Lower lobe of right lung (tissue), 2 donors: ENCODE data around the gene PPP4R3A. TPM values are rescaled to one million over a fixed set of nuclear protein-coding genes. Genes with fewer than 3 reads are reported as not detected.
A peak's percentile ranks its signal among the peaks of the same experiment; 100 is the strongest.

Source experiments
- ATAC-seq, 2 donors: fragments of 200-7000 bp; cut with Tn5 transposase; one replicate each; pipeline ENCODE4 v1.9.1; 2020 to 2022; ENCODE audit warnings: mild to moderate bottlenecking in 2 of 2, moderate library complexity in 2 of 2
- DNase-seq: peaks from one replicate; pipeline ENCODE4 v3.0.0-alpha.2; 2020
- H3K27ac ChIP-seq: fragments of 200-600 bp; one replicate; pipeline ENCODE4 v1.8.0; 2022
- H3K27me3 ChIP-seq: fragments of 200-600 bp; one replicate; pipeline ENCODE4 v1.8.0; 2022; ENCODE audit warnings: low read depth
- H3K36me3 ChIP-seq: fragments of 200-600 bp; one replicate; pipeline ENCODE4 v1.8.0; 2022; ENCODE audit warnings: mild to moderate bottlenecking
- H3K4me1 ChIP-seq: fragments of 200-600 bp; one replicate; pipeline ENCODE4 v1.8.0; 2022
- H3K4me3 ChIP-seq: fragments of 200-600 bp; one replicate; pipeline ENCODE4 v1.8.0; 2022; ENCODE audit warnings: mild to moderate bottlenecking
- H3K9me3 ChIP-seq: fragments of 200-600 bp; one replicate; pipeline ENCODE4 v1.8.0; 2022
- intact Hi-C: fragments of 100-400 bp; cut with DNase I; formaldehyde crosslinking; loops from one replicate; pipeline ENCODE4 v1.11.0; 2022
- total RNA-seq: library from RNA; stranded (reverse); fragmentation: NEBNext Ultra II Directional; extraction: Animal tissue kit (Norgen Biotek cat#: 25700); gene quantifications from one replicate; pipeline ENCODE4 v1.2.1, GENCODE V29; 2021
- TF ChIP-seq, protein P1 (sequence below): fragments of 200-600 bp; IDR thresholded peaks from one replicate; pipeline ENCODE4 v1.8.0; 2022; ENCODE audit warnings: antibody characterized with exemption, mild to moderate bottlenecking
- donor health status: DM: no; HTN: yes; CAD: no; lungs with severe emphysema.

PPP4R3A gene
- total RNA-seq, 1 donor from 2014 or later: 85.4 TPM

DNA sequence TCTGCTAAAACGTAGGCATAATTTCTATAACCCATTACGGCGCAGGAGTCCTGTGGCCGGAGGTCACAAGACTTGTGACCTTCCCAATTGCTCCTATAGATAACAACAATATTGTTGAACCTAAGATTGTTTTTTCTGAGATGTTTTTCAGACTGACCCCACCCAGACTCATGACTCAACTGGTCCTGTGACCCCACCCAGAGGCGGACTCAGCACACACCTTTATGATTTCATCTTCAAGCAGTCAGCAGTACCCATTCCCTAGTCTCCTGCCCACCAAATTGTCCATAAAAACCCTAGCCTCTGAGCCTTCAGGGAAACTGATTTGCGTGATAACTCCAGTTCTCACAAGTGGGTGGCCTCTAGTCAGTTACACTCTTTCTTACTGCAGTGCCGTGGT is 5.9 kb upstream of the PPP4R3A start:
- no peak for DNase-seq
- no peak for ATAC-seq
- no peaks in the 10 kb centered on the region for H3K36me3 ChIP-seq
- no peak overlapping the region for H3K4me3 ChIP-seq
- H3K4me1 ChIP-seq: peaks cover 5% of the 10 kb centered on the region
- H3K27ac ChIP-seq: no peak overlapping the region
- no peaks in the 10 kb centered on the region for H3K27me3 ChIP-seq
- TF ChIP-seq, protein P1, sequence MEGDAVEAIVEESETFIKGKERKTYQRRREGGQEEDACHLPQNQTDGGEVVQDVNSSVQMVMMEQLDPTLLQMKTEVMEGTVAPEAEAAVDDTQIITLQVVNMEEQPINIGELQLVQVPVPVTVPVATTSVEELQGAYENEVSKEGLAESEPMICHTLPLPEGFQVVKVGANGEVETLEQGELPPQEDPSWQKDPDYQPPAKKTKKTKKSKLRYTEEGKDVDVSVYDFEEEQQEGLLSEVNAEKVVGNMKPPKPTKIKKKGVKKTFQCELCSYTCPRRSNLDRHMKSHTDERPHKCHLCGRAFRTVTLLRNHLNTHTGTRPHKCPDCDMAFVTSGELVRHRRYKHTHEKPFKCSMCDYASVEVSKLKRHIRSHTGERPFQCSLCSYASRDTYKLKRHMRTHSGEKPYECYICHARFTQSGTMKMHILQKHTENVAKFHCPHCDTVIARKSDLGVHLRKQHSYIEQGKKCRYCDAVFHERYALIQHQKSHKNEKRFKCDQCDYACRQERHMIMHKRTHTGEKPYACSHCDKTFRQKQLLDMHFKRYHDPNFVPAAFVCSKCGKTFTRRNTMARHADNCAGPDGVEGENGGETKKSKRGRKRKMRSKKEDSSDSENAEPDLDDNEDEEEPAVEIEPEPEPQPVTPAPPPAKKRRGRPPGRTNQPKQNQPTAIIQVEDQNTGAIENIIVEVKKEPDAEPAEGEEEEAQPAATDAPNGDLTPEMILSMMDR: no peak
- intact Hi-C loops: no loop called here
- no peaks in the 10 kb centered on the region for H3K9me3 ChIP-seq

GRCh38 chr14:91511043-91511383 is 903 bp upstream of the PPP4R3A start:
- Histone ChIP-seq H3K27me3 (no peaks in the 10 kb centered on the region), H3K9me3 (no peaks in the 10 kb centered on the region), H3K36me3 (peaks cover 5% of the 10 kb centered on the region), H3K27ac (peak overlapping the region; percentile 100), H3K4me1 (peaks cover 28% of the 10 kb centered on the region), H3K4me3 (peak overlapping the region; percentile 94)
- no peak for DNase-seq
- no peak for ATAC-seq
- intact Hi-C loops: no loop called here
- TF ChIP-seq, protein P1: no peak

DNA sequence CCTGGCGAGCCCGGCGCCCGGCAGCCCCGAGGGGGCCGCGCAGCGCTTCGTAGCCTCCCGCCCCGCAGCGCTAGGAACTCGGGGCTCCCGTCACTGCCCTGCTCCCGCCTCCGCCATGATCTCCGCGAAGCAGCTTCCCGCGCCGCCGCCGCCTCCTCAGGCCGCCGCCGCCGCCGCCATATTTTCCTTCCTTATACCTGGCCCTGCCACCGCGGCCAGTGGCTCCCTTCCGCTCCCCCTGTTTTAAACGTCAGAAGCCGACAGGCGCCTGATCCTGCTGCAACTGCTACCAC is 286 bp downstream of the PPP4R3A start:
- DNase-seq (no peak), ATAC-seq (peak; percentile 59 to 68)
- intact Hi-C loops: no loop called here
- H3K36me3 ChIP-seq: peaks cover 15% of the 10 kb centered on the region
- no peaks in the 10 kb centered on the region for H3K9me3 ChIP-seq
- TF ChIP-seq, protein P1: no peak
- peak overlapping the region; percentile 100 for H3K27ac ChIP-seq
- H3K4me3 ChIP-seq: peak overlapping the region; percentile 94
- H3K27me3 ChIP-seq: no peaks in the 10 kb centered on the region
- peaks cover 38% of the 10 kb centered on the region for H3K4me1 ChIP-seq

- intact Hi-C loops: no loop called here
- peak overlapping the region; percentile 100 for H3K27ac ChIP-seq
- DNase-seq (peak; percentile 65), ATAC-seq (peak; percentile 0 to 48)
- peaks cover 43% of the 10 kb centered on the region for H3K4me1 ChIP-seq
- H3K9me3 ChIP-seq: no peaks in the 10 kb centered on the region
- TF ChIP-seq, protein P1: no peak
- H3K36me3 ChIP-seq: peaks cover 21% of the 10 kb centered on the region
- peak overlapping the region; percentile 94 for H3K4me3 ChIP-seq
- H3K27me3 ChIP-seq: no peaks in the 10 kb centered on the region
Measured at GRCh38 chr14:91509083-91509877, 830 bp downstream of the PPP4R3A start.

DNA sequence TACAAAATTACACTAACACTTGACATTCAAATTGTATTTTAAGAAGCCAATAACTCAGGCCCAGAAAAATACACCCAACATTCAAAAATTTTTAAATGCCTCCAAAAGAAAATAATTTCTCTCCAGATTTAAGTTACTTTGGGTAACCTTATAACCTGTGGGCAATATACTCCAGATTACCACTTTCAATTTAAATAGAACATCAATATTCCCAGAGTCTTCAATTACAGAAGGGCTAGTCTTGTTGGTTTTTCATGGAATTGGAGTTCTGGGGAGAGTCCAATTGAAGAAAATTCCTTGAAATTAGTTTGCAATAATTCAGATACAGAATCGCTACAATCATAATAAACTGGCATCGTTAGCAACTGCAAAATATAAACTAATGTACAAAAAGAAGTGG is 2.0 kb downstream of the PPP4R3A start:
- Histone ChIP-seq H3K4me3 (peak overlapping the region; percentile 94), H3K4me1 (peaks cover 53% of the 10 kb centered on the region), H3K27ac (no peak overlapping the region), H3K27me3 (no peaks in the 10 kb centered on the region), H3K36me3 (peaks cover 32% of the 10 kb centered on the region), H3K9me3 (no peaks in the 10 kb centered on the region)
- intact Hi-C loops: no loop called here
- no peak for ATAC-seq
- no peak for DNase-seq
- TF ChIP-seq, protein P1: no peak
